Spinal cord (tissue), 10 donors: ENCODE results near the gene XPC. TPM values are rescaled to one million over a fixed set of nuclear protein-coding genes. Genes with fewer than 3 reads are reported as not detected.
A peak's percentile ranks its signal among the peaks of the same experiment; 100 is the strongest.

ENCODE experiments used
- DNase-seq, 6 donors: peaks; one replicate each; pipeline versions ENCODE4 v3.0.0 to v3.0.0-alpha.2; 2013 to 2015; ENCODE audit warnings: low spot score in 6 of 6, low read depth in 4 of 6
- H3K27ac ChIP-seq: one replicate; pipeline ENCODE4 v1.5.1; 2013; ENCODE audit warnings: low read depth, low read length, control low read depth
- H3K27me3 ChIP-seq: one replicate; pipeline ENCODE4 v1.6.1; 2013; ENCODE audit warnings: low read length; ENCODE audit not compliant: control insufficient read depth, insufficient read depth
- H3K36me3 ChIP-seq: one replicate; pipeline ENCODE4 v1.6.1; 2013; ENCODE audit warnings: low read length; ENCODE audit not compliant: control insufficient read depth, insufficient read depth
- H3K4me1 ChIP-seq: one replicate; pipeline ENCODE4 v1.6.1; 2013; ENCODE audit warnings: low read length; ENCODE audit not compliant: control insufficient read depth, insufficient read depth
- H3K4me3 ChIP-seq: one replicate; pipeline ENCODE4 v1.5.1; 2013; ENCODE audit warnings: low read depth, low read length, control low read depth
- H3K9me3 ChIP-seq: one replicate; pipeline ENCODE4 v1.6.1; 2013; ENCODE audit warnings: low read length; ENCODE audit not compliant: control insufficient read depth, insufficient read depth
- WGBS: methylation state at CpG from one replicate; pipeline ENCODE4 v1.1.5; 2013; ENCODE audit warnings: missing lambda C conversion rate; ENCODE audit not compliant: insufficient coverage; 5-methylcytosine and 5-hydroxymethylcytosine counted together
- polyA plus RNA-seq, 2 donors: library from polyadenylated mRNA; unstranded; fragments of 120-200 nt; gene quantifications; one replicate each; pipeline ENCODE4 v1.2.1, GENCODE V29; 2013; ENCODE audit not compliant: insufficient read length in 2 of 2
- total RNA-seq, 2 donors: library from RNA; depleted of rRNA in 1 of 2; stranded (reverse); fragments of 120-200 nt in 1 of 2; fragments of >200 nt in 1 of 2; gene quantifications; one replicate each; pipeline versions ENCODE4 v1.2.3 to v1.2.4, GENCODE V29; 2013 to 2014
- donor health status: healthy.

Gene XPC
- total and polyA plus RNA-seq, 4 donors: 14.7 to 32.6 (median 29.3) TPM

DNA sequence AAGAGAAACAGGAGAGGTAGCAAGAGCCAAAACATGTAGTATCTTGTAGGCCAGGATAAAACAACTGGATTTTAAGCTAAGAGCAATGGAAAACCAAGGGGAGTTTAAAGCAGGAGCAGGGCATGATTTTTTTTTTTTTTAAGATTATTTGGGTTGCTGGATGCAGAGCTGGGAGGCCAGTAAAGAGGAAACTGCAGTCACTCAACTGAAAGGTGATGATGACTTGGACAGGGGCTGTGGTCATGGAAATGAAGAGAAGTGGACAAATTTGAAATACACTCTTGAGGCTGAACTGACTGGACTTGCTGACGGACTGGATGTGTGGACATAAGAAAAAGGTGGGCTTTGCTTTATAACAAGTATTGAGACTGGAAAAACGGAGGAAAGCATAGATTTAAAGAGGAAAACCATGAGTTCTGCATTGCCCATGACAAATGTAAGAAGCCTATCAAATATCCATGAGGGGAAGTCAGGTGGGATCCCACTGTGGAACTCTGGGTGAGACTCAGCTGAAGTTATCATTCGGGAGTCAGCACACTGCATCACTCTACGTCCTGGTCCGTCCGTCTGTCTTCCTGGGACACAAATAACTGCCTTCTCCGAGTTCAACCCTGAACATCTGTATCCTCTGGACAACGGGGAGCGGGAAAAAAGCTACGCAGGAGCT lies 688 bp downstream of the XPC start:
- H3K27me3 ChIP-seq: no peaks in the 10 kb centered on the region
- peak overlapping the region; percentile 91 for H3K4me3 ChIP-seq
- no peaks in the 10 kb centered on the region for H3K36me3 ChIP-seq
- WGBS: 7% methylated on average over 10 of the region's 10 CpGs
- peak overlapping the region; percentile 93 for H3K27ac ChIP-seq
- H3K9me3 ChIP-seq: no peaks in the 10 kb centered on the region
- peaks cover 5% of the 10 kb centered on the region for H3K4me1 ChIP-seq
- peak in 1 of 6 donors; percentile 22 for DNase-seq

DNA sequence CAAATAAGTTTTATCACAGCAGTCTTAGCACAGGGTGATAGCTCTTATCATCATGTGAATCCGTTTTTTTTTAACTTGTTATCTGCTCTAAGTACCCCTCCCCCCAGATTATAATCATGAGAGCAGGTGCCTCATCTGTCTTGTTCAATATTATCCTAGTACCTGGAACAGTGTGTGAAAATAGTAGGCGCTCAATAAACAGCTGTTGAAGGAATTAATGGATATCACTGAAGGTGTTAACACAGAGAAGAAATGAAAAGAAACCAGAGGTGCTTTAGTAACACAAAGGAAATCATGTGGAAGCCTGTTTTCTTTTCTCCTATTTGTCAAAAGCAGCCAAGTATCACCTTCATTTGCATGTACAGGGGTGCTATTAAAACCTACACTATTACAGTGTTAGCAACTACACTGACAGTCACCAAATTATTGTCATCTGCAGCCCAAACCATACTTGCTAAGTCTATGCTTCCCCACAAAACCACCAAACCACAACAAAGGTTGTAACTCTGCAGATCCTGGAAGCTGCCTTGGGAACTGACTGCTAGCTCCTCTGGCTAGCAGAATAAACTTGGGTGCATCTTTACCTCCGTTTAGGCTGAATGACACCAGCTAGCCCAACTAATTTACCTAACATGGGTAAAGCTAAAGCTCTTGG lies 2.9 kb downstream of the XPC start:
- H3K4me1 ChIP-seq: peaks cover 5% of the 10 kb centered on the region
- H3K9me3 ChIP-seq: no peaks in the 10 kb centered on the region
- no peak overlapping the region for H3K27ac ChIP-seq
- H3K36me3 ChIP-seq: peaks cover 12% of the 10 kb centered on the region
- no peaks in the 10 kb centered on the region for H3K27me3 ChIP-seq
- H3K4me3 ChIP-seq: no peak overlapping the region
- no CpG with 5 or more reads among the region's 3 CpGs for WGBS
- DNase-seq: no peak

DNA sequence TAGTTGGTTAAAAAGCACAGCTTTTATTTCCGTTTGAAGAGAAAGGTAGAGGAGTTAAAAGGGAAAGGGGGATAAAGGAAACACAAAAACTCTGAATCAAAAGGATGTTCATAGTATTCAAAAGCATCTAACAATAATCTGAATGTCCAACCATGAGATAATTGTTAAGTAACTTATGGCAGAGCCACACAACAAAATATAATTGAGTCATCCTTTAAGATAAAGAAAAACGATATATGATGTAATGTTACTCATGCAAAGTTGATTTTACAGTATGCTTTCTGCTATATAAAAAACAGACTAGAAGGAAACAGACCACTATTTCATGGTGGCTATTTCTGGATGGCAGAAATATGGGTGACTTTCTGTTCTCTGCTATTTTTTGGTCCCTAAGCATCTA lies 3.9 kb downstream of the XPC start:
- Histone ChIP-seq H3K27ac (no peak overlapping the region), H3K27me3 (no peaks in the 10 kb centered on the region), H3K4me3 (no peak overlapping the region), H3K36me3 (peaks cover 17% of the 10 kb centered on the region), H3K9me3 (no peaks in the 10 kb centered on the region), H3K4me1 (peaks cover 5% of the 10 kb centered on the region)
- DNase-seq: no peak
- no CpG with 5 or more reads among the region's 2 CpGs for WGBS

DNA sequence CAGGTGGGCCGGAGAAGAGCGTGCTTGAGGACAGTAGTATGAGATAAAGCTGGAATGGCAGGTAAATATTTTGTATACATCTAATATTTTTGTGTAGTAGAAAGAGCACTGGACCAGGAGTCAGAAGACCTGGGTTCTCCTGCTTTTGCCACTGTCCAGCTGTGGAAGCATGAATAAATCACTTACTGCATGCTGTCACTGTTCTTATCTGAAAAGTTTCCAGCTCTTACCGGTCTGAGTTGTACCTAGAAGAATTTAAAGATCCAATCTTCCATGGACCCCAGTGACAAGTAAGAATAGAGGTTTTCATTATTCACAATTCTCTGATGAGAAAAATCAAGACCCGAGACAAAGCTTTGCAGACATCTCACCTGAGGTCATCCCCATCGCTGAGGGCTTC lies 5.9 kb downstream of the XPC start:
- no peaks in the 10 kb centered on the region for H3K27me3 ChIP-seq
- no peak for DNase-seq
- H3K4me1 ChIP-seq: peaks cover 3% of the 10 kb centered on the region
- no peak overlapping the region for H3K4me3 ChIP-seq
- H3K9me3 ChIP-seq: no peaks in the 10 kb centered on the region
- H3K27ac ChIP-seq: no peak overlapping the region
- 97% methylated on average over 4 of the region's 5 CpGs for WGBS
- H3K36me3 ChIP-seq: peaks cover 26% of the 10 kb centered on the region

DNA sequence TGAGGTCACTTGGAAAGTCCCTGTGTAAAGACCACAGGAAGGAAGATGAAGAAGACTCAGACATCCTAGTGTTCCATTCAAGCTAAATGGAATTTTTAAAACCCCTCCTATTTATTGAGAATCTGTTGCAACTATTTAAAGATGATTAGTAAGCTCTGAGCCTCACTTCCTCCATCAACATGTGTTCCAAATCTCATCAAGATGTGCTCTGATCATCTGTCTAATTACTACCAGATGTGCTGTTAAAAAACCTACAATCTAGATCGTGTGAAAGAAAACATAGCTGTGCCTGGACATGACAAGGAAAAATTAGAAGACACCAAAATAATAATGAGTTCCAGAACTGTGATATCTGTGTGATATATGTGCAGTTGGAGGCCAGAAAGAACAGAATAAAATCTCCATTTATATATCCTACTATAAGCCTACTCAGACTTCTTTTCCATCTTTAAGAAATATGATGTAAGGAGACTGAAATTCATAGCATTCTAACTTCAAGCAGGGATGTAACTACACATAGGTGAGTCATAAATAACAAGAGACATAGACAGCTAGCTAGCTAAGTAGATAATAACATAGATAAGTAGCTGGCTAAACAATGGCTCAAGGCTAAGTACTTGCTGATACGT lies 7.8 kb downstream of the XPC start:
- no peaks in the 10 kb centered on the region for H3K9me3 ChIP-seq
- DNase-seq: peak in 1 of 6 donors; percentile 12
- WGBS: no CpG with 5 or more reads among the region's 2 CpGs
- H3K36me3 ChIP-seq: peaks cover 42% of the 10 kb centered on the region
- H3K4me3 ChIP-seq: no peak overlapping the region
- no peaks in the 10 kb centered on the region for H3K4me1 ChIP-seq
- no peak overlapping the region for H3K27ac ChIP-seq
- no peaks in the 10 kb centered on the region for H3K27me3 ChIP-seq

DNA sequence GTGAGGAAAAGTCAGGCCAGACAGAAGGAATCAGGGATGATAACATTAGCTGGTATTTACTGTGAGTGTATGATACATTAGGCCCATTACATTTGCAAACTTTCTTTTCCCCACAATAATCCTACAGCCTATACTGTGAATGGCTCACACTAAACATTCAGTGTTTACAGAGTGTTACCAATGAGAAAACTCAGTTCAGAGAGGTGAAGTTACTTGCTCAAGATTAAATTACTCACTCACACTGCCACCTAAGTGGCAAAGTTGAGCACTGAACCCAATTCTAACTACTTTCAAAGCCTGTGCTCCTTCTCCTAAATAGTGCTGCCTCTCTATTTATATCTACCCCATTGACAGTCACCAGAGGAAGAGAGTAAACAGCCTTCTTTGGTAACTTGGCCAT lies 8.5 kb downstream of the XPC start:
- DNase-seq: no peak
- H3K36me3 ChIP-seq: peaks cover 50% of the 10 kb centered on the region
- no peaks in the 10 kb centered on the region for H3K4me1 ChIP-seq
- H3K4me3 ChIP-seq: no peak overlapping the region
- H3K27me3 ChIP-seq: no peaks in the 10 kb centered on the region
- no peaks in the 10 kb centered on the region for H3K9me3 ChIP-seq
- H3K27ac ChIP-seq: no peak overlapping the region

DNA sequence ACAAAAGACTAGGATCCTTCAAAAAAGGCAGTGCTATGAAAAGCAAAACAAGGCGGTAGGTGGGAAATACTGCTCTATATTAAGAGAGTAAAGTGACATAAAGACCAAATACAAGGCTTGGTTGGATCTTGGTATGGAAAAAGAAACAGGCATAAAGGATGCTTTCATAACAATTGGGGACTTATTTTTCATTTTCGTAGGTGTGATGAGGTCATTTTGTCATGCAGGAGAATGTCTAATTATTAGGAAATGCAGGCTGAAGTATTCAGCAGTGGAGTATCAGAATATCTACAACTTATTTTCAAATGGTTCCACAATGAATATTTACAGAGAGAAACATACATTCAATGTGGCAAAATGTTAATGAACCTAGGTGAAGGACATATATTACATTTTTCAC lies 9.0 kb downstream of the XPC start:
- no CpG with 5 or more reads among the region's 2 CpGs for WGBS
- Histone ChIP-seq H3K9me3 (no peaks in the 10 kb centered on the region), H3K27me3 (no peaks in the 10 kb centered on the region), H3K27ac (no peak overlapping the region), H3K4me1 (no peaks in the 10 kb centered on the region), H3K4me3 (no peak overlapping the region), H3K36me3 (peaks cover 54% of the 10 kb centered on the region)
- DNase-seq: no peak

DNA sequence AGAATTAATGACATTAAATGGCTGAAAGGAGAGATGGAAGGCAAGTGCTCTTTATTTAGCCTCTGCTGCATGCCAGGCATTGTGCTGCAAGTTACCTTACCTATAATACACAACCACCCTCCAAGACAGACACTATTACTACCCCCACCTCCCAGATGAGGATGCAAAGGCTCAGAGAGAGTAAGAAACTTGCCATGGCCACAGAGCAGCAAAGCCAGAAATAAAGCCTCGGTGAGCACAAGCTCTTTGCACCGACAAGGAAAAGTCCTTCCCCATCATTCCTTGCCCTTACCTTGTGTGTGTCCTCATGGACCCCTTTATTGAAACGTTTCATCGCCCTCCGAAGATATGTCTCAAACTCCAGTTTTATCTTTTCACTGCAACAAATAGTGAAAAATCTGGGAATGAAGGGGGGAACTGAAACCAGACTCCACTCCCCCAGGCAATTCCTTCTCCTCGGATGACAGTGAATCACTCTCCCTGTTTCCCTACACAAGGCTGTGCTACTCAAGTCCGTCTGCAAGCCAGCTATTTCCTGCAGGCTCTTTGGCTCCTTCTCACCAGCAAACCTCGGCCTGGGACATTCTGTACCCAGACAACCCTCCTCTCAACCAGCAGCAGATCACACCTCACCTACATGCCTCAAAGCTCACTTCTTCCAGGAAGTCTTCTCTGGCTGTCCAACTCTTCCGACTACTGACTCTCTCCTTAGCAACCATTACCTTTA lies 11.4 kb downstream of the XPC start:
- 78% methylated on average over 5 of the region's 9 CpGs for WGBS
- peaks cover 56% of the 10 kb centered on the region for H3K36me3 ChIP-seq

DNA sequence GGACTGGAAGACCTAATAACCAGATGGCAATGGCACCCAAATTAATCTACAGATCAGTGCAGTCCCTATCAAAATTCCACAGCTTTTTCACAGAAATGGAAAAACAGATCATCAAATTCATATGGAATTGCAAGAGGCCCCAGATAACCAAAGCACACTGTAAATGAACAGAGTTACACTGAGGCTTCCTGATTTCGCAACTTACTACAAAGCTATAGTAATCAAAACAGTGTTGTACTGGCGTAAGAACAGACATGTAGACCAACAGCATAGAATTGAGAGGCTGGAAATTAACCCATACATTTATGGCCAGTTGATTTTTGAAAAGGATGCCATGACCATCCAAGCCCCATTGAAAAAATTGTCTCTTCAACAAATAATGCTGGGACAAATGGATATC lies 16.2 kb downstream of the XPC start:
- H3K27ac ChIP-seq: no peak overlapping the region
- peaks cover 50% of the 10 kb centered on the region for H3K36me3 ChIP-seq
- H3K4me3 ChIP-seq: no peak overlapping the region
- no peaks in the 10 kb centered on the region for H3K4me1 ChIP-seq
- no peak for DNase-seq
- WGBS: no CpG with 5 or more reads among the region's 2 CpGs
- no peaks in the 10 kb centered on the region for H3K27me3 ChIP-seq
- peaks cover 5% of the 10 kb centered on the region for H3K9me3 ChIP-seq

More for the DNA sequence above, 11.4 kb downstream of the XPC start:
- Histone ChIP-seq H3K4me3 (no peak overlapping the region), H3K4me1 (no peaks in the 10 kb centered on the region), H3K27ac (no peak overlapping the region), H3K9me3 (peaks cover under 1% of the 10 kb centered on the region), H3K27me3 (no peaks in the 10 kb centered on the region)
- no peak for DNase-seq
